Esophagus mucosa (tissue), 1 donor: ENCODE measurements around the gene SERINC1. TPM values are rescaled to one million over a fixed set of nuclear protein-coding genes. Genes with fewer than 3 reads are reported as not detected.

Experiments
- ATAC-seq: fragments of 200-7000 bp; cut with Tn5 transposase; one replicate; pipeline ENCODE4 v1.9.1; 2020
- total RNA-seq: library from RNA; stranded (reverse); gene quantifications from one replicate; pipeline ENCODE4 v1.2.4, GENCODE V29; 2023
- donor health status: DM: yes; HTN: yes; CAD: no.

The SERINC1 gene
- total RNA-seq, 1 donor from 2014 or later, result 46.0 TPM

DNA sequence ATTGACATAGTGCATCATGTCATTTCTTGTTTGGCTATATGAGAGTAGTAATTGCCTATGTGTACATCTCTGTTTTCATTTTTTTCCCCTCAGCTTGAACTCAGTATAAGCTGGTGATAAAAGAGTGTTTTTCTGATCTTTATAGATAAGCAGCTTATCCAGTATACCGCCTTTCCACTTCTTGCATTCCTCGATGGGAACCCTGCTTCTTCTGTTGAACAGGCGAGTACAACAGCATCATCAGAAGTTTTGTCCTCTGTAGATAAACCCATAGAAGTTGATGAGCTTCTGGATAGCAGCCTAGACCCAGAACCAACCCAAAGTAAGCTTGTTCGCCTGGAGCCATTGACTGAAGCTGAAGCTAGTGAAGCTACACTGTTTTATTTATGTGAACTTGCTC lies 39.8 kb downstream of the SERINC1 start:
- no peak for ATAC-seq

DNA sequence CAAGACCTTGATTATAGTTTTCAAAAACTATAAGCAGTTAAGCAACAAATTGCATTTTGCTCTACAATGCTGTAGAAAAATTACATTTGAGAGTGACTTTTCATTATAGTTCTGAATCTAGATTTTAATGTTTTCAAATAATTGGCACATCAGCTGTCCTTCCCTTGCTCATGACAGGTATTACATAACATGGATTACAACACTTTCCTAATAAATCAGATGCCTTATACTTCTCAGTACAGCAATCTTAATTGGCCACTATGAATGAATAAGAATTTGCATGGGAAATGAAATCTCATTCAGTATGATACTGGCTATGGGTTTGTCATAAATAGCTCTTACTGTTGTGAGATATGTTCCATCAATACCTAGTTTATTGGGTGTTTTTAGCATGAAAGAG lies 42.3 kb downstream of the SERINC1 start:
- ATAC-seq, result no peak

DNA sequence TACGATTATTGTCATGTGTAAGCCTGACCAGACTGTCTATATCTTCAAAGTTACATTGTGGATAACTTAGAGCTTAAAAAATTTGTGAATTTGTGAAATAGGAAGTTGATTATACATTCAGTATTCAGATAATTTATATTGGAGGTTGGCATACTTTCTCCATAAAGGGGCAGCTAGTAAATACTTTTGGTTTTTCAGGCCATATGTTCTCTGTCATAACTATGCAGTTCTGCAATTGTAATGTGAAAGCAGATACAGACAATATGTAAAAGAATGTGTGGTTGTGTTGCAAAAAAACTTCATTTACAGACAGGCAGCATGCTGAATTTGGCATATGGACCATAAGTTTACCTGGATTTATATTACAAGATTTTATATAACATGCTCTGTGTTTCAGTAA lies 42.8 kb downstream of the SERINC1 start:
- ATAC-seq, result no peak

DNA sequence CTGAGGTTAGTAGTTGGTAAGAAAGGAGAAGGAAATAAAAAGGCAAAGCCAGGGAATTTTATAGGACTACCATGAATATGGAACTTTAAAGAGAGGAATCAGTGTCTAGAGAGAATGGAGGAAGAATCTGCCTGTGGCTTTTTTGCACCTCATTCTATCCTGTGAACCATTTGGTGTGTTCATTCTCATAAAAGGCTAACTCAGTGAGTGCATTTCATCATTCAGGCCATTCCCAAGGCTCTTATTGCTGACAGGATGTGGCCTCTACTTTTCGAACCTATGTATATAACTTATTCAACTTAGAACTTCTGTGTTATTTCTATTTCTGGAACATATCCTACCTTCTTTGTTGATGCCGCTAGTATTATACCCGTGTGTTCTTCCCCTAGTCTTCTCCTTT lies 45.0 kb downstream of the SERINC1 start:
- no peak for ATAC-seq

DNA sequence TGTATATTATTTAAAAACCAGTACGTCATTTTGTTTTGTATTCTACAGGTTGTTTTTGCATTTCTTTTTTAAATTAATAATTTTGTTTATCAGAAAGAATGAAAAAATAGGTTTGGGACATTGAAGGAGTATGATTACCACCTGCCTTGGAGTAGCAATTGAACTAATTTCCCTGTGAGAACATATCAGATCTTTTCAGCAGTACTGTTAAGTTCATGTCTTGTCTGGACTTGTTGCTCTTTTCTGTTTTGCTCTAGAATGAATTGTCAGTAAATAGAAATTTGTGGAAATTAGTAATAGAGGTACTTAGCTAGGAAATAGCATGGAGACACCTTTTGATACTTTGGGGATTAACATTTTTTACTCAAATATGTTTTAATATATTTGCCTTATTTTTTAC lies 47.9 kb downstream of the SERINC1 start:
- ATAC-seq, result no peak

DNA sequence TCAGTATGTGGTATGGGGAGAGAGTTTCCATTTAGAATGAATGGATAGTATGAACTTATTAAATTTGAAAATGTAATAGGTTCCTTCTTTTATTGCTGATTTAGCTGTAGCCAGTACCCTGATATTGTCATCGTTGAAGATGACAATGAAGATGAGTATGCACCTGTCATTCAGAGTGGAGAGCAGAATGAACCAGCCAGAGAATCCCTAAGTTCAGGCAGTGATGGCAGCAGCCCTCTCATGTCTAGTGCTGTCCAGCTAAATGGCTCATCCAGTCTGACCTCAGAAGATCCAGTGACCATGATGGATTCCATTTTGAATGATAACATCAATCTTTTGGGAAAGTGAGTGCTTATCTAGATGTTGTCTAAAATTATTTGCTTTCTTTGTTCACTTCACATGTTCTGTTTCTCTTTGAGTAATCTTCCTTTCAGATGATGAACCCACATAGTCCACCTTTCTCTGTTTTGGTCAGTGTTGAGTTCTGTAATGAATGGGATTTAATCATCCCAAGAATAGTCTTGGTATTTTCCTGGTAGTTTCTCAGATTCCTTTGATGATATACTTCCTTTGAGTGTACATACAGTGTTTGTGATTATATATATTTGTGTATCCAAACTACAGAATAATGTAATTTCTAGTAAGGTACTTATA lies 48.9 kb downstream of the SERINC1 start:
- ATAC-seq, result no peak

DNA sequence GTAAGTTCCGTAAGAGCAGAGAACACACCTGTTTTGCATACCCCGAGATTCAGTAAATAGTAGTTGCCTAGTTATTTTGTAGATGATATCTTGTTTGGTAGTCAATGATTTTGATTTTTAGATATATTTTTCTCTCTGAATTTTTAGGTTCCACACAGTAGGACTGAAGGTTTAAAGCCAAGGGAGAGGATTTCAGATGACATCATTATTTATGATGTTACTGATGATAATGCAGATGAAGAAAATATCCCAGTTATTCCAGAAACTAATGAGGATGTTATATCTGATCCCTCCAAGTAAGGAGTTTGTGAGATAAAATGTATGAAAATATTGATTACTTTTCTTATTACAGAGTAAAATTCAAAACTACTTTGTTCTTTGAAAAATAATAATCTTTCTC lies 49.6 kb downstream of the SERINC1 start:
- no peak for ATAC-seq

DNA sequence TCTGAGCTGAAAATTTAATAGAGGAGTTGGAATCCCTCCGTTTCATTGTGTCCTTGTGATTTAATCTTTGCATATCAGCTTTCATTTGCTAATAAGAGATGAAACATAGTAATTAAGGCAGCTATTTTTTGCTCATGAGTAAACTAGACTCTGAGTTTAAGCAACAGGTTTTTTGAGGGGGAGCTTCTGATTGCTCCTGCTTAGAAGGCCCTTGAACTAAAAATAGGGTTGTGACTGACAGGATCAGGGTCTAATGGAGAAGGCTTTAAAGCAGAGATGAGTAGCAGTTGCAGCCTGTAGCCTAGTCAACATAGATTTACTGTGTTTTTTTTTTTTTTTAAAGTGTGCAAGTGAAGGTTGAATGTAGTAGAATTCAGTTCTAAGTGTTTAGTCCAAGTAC lies 54.8 kb downstream of the SERINC1 start:
- ATAC-seq, result no peak

DNA sequence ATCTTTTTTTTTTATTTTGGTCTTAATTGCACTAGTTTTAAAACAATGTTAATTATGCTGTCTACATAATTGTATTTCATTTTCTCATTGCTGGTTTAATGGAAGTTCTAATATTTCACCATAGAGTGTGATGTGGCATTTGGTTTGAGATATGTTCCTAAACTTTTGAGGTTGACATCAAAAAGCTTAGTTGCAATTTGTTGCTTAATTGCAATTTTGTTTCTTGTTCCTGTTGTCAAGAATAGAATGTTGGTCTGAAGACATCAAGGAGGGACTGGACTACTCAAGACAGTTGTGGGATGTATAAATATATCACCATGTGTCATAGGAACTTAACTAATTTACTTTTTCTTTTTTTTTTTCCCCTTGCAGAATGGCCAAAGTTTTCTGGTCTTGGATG lies 59.6 kb downstream of the SERINC1 start:
- no peak for ATAC-seq

DNA sequence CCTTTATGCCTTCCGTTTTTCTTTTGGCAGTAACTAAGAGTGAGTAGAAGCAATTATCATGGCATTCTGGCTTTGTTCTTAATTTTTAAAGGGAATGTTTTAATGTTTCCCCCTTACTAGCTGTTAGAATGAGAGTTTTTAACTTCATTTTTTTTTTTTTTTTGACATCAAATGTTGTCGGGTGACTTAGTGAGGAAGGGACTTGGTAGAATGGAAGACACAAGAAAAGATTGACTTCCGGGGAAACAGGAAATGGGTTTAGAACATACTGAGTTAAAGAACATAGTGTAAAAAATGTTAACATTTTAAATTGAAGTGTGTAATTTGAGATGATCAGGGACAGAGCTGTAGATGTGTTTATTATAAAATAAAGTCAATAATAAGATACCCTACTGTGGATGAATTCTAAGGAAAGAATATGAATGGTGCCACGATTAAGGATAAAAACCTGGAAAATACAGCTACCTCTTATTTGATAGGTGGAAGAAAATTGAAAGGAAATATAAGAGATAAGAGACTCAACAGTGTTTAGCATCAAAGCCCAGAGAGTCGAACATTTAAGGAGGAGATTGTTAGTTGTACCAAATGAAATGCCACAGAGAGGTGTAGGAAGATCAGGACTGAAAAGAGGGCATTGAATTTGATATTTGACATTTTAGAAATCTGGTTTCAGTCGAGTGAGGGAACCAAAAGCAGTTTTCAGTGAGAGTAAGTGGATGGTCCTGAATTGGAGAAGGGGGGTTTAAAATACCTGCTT lies 62.7 kb downstream of the SERINC1 start:
- ATAC-seq, result no peak

DNA sequence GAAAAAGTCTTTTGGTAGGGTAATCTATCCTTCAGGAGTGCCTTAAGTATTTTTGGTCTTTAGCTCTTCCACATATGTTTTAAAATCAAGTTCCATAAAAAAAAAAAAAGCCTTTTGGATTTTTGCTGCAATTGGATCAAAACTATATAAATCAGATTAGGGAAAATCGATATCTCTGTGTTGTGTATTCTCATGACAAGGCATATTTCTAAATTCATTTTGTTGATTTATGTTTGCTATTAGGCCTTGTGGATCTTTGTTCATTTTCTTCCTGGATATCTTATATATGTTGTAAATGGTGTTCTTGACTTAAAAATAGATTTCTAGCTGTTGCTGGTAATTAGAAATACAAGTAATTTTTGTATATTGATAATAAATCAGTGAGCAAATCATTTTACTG lies 63.4 kb downstream of the SERINC1 start:
- ATAC-seq, result no peak

DNA sequence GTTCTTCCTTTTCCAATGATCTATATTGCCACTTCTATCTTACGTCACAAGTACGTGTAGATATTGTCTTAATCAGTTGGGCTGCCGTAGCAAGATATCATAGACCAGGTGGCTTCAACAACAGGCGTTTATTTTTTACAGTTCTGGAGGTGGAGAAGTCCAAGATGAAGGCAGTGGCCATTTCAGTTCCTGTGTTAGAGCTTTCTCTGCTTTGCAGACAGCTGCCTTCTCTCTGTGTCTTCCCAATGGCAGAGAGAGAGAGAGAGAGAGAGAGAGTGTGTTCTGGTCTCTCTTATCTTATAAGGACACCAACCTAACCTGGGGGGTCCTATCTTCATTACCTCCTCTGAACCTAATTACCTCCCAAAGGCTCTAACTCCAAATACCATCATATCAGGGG lies 63.9 kb downstream of the SERINC1 start:
- no peak for ATAC-seq

DNA sequence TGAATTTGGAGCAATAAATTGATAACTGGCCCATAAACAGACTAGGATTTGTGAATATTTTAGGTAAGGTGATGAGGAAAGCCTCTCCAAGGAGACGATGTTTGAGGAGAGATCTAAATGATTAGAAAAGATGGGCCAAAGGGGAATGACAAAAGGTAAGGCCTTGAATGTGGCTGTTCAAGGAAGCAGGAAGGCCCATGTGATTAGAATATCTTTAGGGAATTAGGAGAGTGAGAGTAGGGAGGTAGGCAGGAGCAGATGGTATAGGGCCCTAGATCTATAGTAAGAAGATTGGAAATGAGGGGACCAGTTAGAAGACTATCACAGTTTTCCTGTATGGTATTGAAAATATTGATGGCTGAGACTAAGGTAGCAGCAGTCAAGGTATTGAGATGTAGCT lies 65.4 kb downstream of the SERINC1 start:
- no peak for ATAC-seq

DNA sequence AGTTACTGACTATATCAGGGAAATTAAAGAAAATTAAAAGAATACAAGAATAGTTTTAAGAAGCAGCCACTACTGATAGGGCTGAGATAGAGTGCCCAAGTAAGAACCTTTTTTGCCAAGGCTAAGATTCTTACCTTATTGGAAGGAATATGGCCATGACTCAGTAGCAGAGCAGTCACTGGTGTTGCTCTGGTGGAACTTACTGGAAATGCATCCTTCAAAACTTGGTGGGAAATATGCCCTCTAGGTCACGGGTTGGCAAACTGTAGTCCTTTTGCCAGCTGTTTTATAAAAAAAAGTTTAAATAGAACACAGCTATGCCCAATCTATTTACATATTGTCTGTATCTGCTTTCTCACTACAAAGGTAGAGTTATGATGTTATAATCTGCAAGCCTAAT lies 66.2 kb downstream of the SERINC1 start:
- no peak for ATAC-seq

DNA sequence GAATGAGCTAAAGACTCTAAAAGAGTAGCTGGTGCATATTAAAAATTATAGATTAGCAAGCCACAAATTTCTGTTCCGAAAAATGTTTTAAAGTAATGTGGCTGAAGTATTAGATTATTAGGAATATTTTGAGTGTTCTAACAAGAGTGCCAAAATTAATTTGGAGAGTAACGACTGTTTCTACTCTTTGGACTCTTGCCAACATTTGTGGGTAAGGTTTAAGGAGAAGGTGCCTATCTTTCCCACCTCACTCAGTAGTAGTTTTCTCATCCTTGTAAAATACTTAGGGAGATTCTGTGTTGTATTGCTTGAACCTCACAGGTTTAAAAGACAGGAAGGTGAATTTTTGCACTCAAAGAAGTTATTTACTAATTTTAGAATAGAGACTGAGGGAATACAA lies 67.2 kb downstream of the SERINC1 start:
- no peak for ATAC-seq

DNA sequence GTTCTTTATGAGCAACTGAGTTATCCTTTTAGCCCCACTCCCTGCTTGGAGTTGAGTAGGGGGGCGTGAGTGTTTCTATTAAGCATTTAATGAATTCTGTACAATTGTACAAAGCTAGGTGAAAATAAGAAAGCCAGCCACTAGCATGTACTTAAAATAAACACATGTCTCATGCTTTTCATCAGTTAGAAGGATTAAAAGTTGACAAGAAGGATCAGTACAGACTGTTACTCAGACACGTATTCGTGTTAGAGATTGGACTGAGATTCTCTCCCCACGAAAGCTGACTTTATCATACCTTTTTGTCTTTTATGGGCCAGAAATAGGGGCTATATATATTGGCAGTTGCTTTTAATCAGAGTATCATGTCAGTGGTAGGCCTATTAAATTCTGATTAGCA lies 70.5 kb downstream of the SERINC1 start:
- ATAC-seq, result no peak

DNA sequence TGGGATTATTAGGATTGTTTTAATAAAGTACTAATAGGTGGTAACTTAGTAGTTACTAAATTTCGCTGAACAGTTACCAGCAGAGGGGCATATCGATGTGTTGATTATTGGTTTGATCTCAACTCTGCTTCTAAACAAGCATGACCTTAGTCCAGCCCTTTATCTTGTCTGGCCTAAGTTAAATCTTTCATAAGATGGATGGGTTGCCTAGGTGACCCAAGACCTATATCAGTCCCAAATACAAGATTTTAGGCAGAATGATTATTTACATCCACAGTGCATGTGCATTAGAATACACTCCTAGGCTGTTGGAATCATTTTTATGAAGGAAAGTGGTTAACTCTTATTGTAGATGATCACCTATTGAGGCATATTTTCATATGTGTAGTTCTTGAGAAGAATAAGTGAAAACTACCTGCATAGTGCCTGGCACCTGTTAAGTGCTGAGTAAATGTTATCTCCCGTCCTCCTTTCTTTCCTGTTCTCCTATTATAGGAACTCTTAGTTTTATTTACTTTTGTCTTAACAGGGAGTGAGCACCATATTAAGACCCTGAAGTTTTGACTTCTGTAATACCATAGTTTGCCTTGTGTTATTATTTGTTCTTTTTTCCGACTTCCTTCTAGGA lies 71.0 kb downstream of the SERINC1 start:
- no peak for ATAC-seq

DNA sequence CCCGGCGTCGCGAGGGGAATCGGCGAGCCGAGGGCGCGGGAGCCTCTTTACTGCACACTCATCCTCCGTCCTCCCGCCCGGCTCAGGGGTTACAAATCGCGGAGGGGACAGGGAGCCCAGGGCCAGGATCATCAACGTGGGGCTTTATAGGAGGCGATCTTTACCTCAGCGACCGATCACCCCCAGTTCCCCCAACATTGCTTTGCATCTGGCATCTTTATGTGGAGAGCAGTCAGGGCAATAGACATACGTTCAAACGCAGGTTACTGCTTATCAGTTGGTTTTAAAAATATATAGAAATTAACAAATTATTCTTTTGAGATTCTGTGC lies 71.5 kb downstream of the SERINC1 start:
- ATAC-seq, result no peak

DNA sequence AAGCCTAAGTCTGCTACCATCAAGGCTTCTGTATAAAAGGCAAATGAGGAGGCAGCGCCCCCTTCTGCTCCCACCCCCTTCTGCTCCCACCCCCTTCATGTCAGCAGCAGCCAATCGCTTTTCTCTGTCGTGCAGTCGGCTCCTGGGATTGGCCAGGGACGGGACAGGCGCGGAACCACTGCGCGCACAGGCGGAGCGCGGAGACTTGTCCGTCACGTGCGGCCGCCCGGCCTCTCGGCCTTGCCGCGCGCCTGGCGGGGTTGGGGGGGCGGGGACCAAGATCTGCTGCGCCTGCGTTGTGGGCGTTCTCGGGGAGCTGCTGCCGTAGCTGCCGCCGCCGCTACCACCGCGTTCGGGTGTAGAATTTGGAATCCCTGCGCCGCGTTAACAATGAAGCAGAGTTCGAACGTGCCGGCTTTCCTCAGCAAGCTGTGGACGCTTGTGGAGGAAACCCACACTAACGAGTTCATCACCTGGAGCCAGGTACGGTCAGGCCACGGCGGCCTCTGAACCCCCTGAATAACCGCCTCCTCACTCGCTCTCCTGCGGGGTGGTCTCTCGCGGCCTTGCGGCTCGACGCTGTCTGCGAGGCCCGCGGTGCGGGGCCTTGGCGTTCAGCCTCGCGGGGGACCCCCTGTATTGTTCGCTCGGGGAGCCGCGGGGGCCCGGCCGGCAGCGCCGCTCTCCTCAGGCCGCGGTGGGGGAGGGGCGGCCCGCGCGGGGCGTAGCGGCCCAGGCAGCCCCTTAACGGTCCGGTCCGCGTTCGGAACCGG lies 72.1 kb downstream of the SERINC1 start, which contains the start of gene HSF2:
TSS of gene HSF2 (plus strand) at position 305 of the 773 bp plus-strand sequence. CDS start at position 391, 86 bp downstream.
- peak; percentile 99 for ATAC-seq

DNA sequence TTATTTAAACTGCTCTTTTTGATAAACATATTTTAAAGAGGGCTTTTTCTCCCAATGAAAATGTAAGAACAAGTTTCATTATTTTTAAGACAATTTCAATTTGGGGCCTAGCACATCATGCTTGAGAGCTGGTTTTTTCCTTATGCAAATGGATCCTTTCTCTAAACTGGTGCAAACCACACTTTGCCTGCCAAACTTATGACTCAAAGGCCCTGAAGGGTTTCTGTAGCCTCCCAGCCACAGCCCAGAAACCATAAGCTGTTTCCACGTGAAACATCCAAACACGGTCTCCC lies 72.6 kb downstream of the SERINC1 start:
- no peak for ATAC-seq

DNA sequence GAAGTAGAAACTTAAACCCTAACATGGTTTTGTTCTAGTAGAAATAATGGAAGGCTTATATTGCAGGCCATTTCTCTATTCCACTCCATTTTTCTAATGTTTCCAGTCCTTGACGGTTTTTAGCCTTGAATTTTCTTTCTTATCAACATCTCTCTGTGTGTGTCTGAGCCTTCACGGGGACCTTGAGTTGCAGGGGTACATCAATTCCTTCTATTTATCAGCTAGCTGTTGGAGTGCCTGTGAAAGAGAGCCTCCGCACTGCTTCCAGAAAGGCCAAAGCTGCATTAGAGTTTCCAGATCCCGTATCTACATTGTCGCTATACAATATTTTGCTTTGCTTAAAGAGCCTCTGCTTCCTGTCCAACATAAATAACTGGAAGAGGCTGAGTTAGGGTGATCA lies 77.6 kb downstream of the SERINC1 start:
- ATAC-seq, result no peak

DNA sequence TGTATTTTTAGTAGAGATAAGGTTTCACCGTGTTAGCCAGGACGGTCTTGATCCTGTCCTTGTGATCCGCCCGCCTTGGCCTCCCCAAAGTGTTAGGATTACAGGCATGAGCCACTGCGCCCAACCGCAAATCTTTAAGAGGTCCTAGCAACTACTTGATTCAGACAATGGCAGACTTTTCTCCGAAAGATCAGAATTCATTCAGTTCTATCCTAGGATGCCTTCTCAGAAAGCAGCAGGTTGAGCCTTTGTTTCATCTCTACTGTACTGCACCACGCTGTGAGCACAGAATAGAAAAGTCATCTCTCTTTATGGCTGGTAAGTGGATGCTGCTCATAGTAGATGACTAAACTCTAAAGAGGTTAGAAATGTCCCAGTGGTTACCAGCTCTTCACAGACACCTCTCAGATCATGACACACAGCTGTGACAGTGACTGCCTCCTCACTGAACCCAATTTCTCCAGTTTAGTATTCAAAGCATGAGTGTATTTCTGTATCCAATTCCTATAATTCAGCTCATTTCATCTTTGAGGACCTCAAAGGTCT lies 78.2 kb downstream of the SERINC1 start:
- no peak for ATAC-seq
